ENCODE results near the gene RPS6KA5. TPM values are rescaled to one million over a fixed set of nuclear protein-coding genes. Genes with fewer than 3 reads are reported as not detected.

RPS6KA5 gene
- total RNA-seq, 4 donors from 2014 or later, result 8.2 to 13.6 (median 10.2) TPM

- no peak for DNase-seq (ENCODE audit: low spot score in 2 of 2)
- TF ChIP-seq CTCF (IDR thresholded peaks at IDR 0.05) (no peak), POLR2A (IDR thresholded peaks at IDR 0.05) (no peak)
- no peak overlapping the region for H3K4me3 ChIP-seq (ENCODE audit: low read depth, poor library complexity, severe bottlenecking)
- intact Hi-C loops (cut with DNase I; ENCODE audit: low total_unique reads), result no loop called here
- WGBS, 2 donors, result 45 to 50% methylated on average over 11 of the region's 11 CpGs
These were observed 239.5 kb downstream of the RPS6KA5 start for GRCh38 chr14:90820958-90821357.

- DNase-seq (ENCODE audit: low spot score in 2 of 2), result no peak
- intact Hi-C loops (cut with DNase I; ENCODE audit: low total_unique reads), result no loop called here
- 77 to 79% methylated on average over 5 of the region's 5 CpGs for WGBS, 2 donors
- TF ChIP-seq CTCF (IDR thresholded peaks at IDR 0.05) (no peak), POLR2A (IDR thresholded peaks at IDR 0.05) (no peak)
- H3K4me3 ChIP-seq (ENCODE audit: low read depth, poor library complexity, severe bottlenecking), result no peak overlapping the region
These were observed 240.6 kb downstream of the RPS6KA5 start for GRCh38 chr14:90819734-90820393.

GRCh38 chr14:90818715-90819114 lies 241.7 kb downstream of the RPS6KA5 start:
- WGBS, 2 donors, result 72 to 75% methylated on average over 3 of the region's 3 CpGs
- DNase-seq (ENCODE audit: low spot score in 2 of 2), result no peak
- no peak for TF ChIP-seq POLR2A (IDR thresholded peaks at IDR 0.05)
- TF ChIP-seq CTCF (IDR thresholded peaks at IDR 0.05), result no peak
- intact Hi-C loops (cut with DNase I; ENCODE audit: low total_unique reads), result no loop called here
- H3K4me3 ChIP-seq (ENCODE audit: low read depth, poor library complexity, severe bottlenecking), result no peak overlapping the region

GRCh38 chr14:90816681-90817436 lies 243.6 kb downstream of the RPS6KA5 start:
- TF ChIP-seq POLR2A (IDR thresholded peaks at IDR 0.05) (no peak), CTCF (IDR thresholded peaks at IDR 0.05) (no peak)
- DNase-seq (ENCODE audit: low spot score in 2 of 2), result no peak
- intact Hi-C loops (cut with DNase I; ENCODE audit: low total_unique reads), result no loop called here
- WGBS, 2 donors, result 42 to 43% methylated on average over 14 to 16 of the region's 16 CpGs
- H3K4me3 ChIP-seq (ENCODE audit: low read depth, poor library complexity, severe bottlenecking), result no peak overlapping the region

- 4 to 5% methylated on average over 24 to 31 of the region's 111 CpGs for WGBS, 2 donors
- peak within 1 kb of the TSS; percentile 40 for H3K4me3 ChIP-seq (ENCODE audit: low read depth, poor library complexity, severe bottlenecking)
- TF ChIP-seq CTCF (IDR thresholded peaks at IDR 0.05), result no peak
- TF ChIP-seq POLR2A (IDR thresholded peaks at IDR 0.05), result no peak
- intact Hi-C loops (cut with DNase I; ENCODE audit: low total_unique reads), result no loop called here
- DNase-seq (ENCODE audit: low spot score in 2 of 2), result no peak
These were observed 244.4 kb downstream of the RPS6KA5 start, which contains the start of gene TTC7B for GRCh38 chr14:90815822-90816662. TTC7B (minus strand) TSS chr14:90816430; CDS start chr14:90816295, 135 bp downstream.
